Eye (tissue), 1 donor: Measurements from ENCODE around the gene KMT2A.

Experiments
- DNase-seq: peaks from one replicate; pipeline ENCODE4 v3.0.0-alpha.2; 2015

Gene KMT2A

GRCh38 chr11:118535261-118535660, 99.0 kb downstream of the KMT2A start:
- DNase-seq: no peak

- no peak for DNase-seq
Measured at GRCh38 chr11:118536726-118537125, 100.4 kb downstream of the KMT2A start.

GRCh38 chr11:118537409-118537980, 101.2 kb downstream of the KMT2A start:
- DNase-seq: no peak

GRCh38 chr11:118544010-118544646, 107.8 kb downstream of the KMT2A start:
- no peak for DNase-seq

- DNase-seq: no peak
Measured at GRCh38 chr11:118544647-118545010, 108.3 kb downstream of the KMT2A start.

GRCh38 chr11:118545533-118545932, 109.2 kb downstream of the KMT2A start:
- no peak for DNase-seq

- no peak for DNase-seq
Measured at GRCh38 chr11:118547132-118547531, 110.8 kb downstream of the KMT2A start.

- no peak for DNase-seq
Measured at GRCh38 chr11:118552341-118552740, 116.0 kb downstream of the KMT2A start.

- DNase-seq: no peak
Measured at GRCh38 chr11:118560806-118561205, 124.5 kb downstream of the KMT2A start.

GRCh38 chr11:118565051-118565450, 128.8 kb downstream of the KMT2A start:
- no peak for DNase-seq

- no peak for DNase-seq
Measured at GRCh38 chr11:118569670-118570069, 133.4 kb downstream of the KMT2A start.

- no peak for DNase-seq
Measured at GRCh38 chr11:118570787-118571186, 134.5 kb downstream of the KMT2A start.

- peak; percentile 44 for DNase-seq
Measured at GRCh38 chr11:118571701-118572060, 135.4 kb downstream of the KMT2A start.

GRCh38 chr11:118572061-118572980, 136.0 kb downstream of the KMT2A start, which contains the start of gene ARCN1:
TSS of gene ARCN1 (plus strand) at chr11:118572409. CDS start at chr11:118572548, 139 bp downstream.
- DNase-seq: peak; percentile 94

GRCh38 chr11:118572981-118573550, 136.8 kb downstream of the KMT2A start:
- peak; percentile 67 for DNase-seq

- no peak for DNase-seq
Measured at GRCh38 chr11:118574636-118575035, 138.3 kb downstream of the KMT2A start.
